ENCODE results near the gene IGFL2. TPM values are rescaled to one million over a fixed set of nuclear protein-coding genes. Genes with fewer than 3 reads are reported as not detected.

Gene IGFL2
- total RNA-seq, 1 donor from 2014 or later = not detected

- Mint-ChIP-seq H3K4me1 (no peaks in the 10 kb centered on the region), H3K9me3 (peaks cover 5% of the 10 kb centered on the region), H3K27ac (no peak overlapping the region), H3K36me3 (no peaks in the 10 kb centered on the region), H3K4me3 (no peak overlapping the region), H3K27me3 (ENCODE audit: insufficient read depth, low read depth) (peaks cover 4% of the 10 kb centered on the region)
- H3K9me3 ChIP-seq (ENCODE audit: low read depth) = no peaks in the 10 kb centered on the region
- H3K79me2 ChIP-seq (ENCODE audit: low read depth) = no peaks in the 10 kb centered on the region
- H4K20me1 ChIP-seq (ENCODE audit: low read depth) = no peaks in the 10 kb centered on the region
- no peak overlapping the region for H3K9ac ChIP-seq
- H3K27ac ChIP-seq = no peak overlapping the region
- DNase-seq (ENCODE audit: low spot score) = no peak
- H2AFZ ChIP-seq (replicated peaks) = no peak overlapping the region
- no peaks in the 10 kb centered on the region for H3K36me3 ChIP-seq
- no peaks in the 10 kb centered on the region for H3K27me3 ChIP-seq
- no peak overlapping the region for H3K4me3 ChIP-seq
- H3F3A ChIP-seq (ENCODE audit: low read depth) = no peaks in the 10 kb centered on the region
- H3K4me1 ChIP-seq = no peaks in the 10 kb centered on the region
- TF ChIP-seq CTCF (IDR thresholded peaks at IDR 0.05) = no peak
- TF ChIP-seq EZH2 (IDR thresholded peaks at IDR 0.05) = no peak
- TF ChIP-seq EZH2phosphoT487 (IDR thresholded peaks at IDR 0.05) = no peak
- H3K4me2 ChIP-seq = no peak overlapping the region
Measured at GRCh38 chr19:46202426-46202825, 54.4 kb downstream of the IGFL2 start.

GRCh38 chr19:46202872-46203860 lies 55.1 kb downstream of the IGFL2 start:
- DNase-seq (ENCODE audit: low spot score) = no peak
- Histone ChIP-seq H3K4me2 (no peak overlapping the region), H3K9ac (no peak overlapping the region), H3K27ac (no peak overlapping the region), H3K36me3 (no peaks in the 10 kb centered on the region), H4K20me1 (ENCODE audit: low read depth) (no peaks in the 10 kb centered on the region), H3K9me3 (ENCODE audit: low read depth) (no peaks in the 10 kb centered on the region), H3K79me2 (ENCODE audit: low read depth) (no peaks in the 10 kb centered on the region), H3K4me1 (no peaks in the 10 kb centered on the region), H3F3A (ENCODE audit: low read depth) (no peaks in the 10 kb centered on the region), H3K27me3 (no peaks in the 10 kb centered on the region), H3K4me3 (no peak overlapping the region), H2AFZ (replicated peaks) (no peak overlapping the region)
- TF ChIP-seq CTCF (IDR thresholded peaks at IDR 0.05) (no peak), EZH2phosphoT487 (IDR thresholded peaks at IDR 0.05) (no peak), EZH2 (IDR thresholded peaks at IDR 0.05) (no peak)
- Mint-ChIP-seq H3K36me3 (no peaks in the 10 kb centered on the region), H3K4me3 (no peak overlapping the region), H3K27me3 (ENCODE audit: insufficient read depth, low read depth) (peaks cover 4% of the 10 kb centered on the region), H3K4me1 (no peaks in the 10 kb centered on the region), H3K27ac (no peak overlapping the region), H3K9me3 (peaks cover 5% of the 10 kb centered on the region)

- no peak overlapping the region for H3K4me3 ChIP-seq
- peaks cover 4% of the 10 kb centered on the region for H3K27me3 Mint-ChIP-seq (ENCODE audit: insufficient read depth, low read depth)
- DNase-seq (ENCODE audit: low spot score) = no peak
- H3K36me3 Mint-ChIP-seq = no peaks in the 10 kb centered on the region
- no peak overlapping the region for H3K27ac Mint-ChIP-seq
- no peak overlapping the region for H3K27ac ChIP-seq
- H3K9me3 ChIP-seq (ENCODE audit: low read depth) = no peaks in the 10 kb centered on the region
- H2AFZ ChIP-seq (replicated peaks) = no peak overlapping the region
- H3K79me2 ChIP-seq (ENCODE audit: low read depth) = no peaks in the 10 kb centered on the region
- H3K4me2 ChIP-seq = no peak overlapping the region
- no peaks in the 10 kb centered on the region for H3K4me1 ChIP-seq
- no peaks in the 10 kb centered on the region for H3F3A ChIP-seq (ENCODE audit: low read depth)
- no peaks in the 10 kb centered on the region for H4K20me1 ChIP-seq (ENCODE audit: low read depth)
- no peaks in the 10 kb centered on the region for H3K4me1 Mint-ChIP-seq
- no peak overlapping the region for H3K9ac ChIP-seq
- H3K36me3 ChIP-seq = no peaks in the 10 kb centered on the region
- peaks cover 7% of the 10 kb centered on the region for H3K9me3 Mint-ChIP-seq
- no peaks in the 10 kb centered on the region for H3K27me3 ChIP-seq
- TF ChIP-seq CTCF (IDR thresholded peaks at IDR 0.05) = no peak
- no peak overlapping the region for H3K4me3 Mint-ChIP-seq
Measured at GRCh38 chr19:46204008-46204407, 56.0 kb downstream of the IGFL2 start.
